RPMI7951 (cell line): Measurements from ENCODE around the gene CIDEC. TPM values are rescaled to one million over a fixed set of nuclear protein-coding genes. Genes with fewer than 3 reads are reported as not detected.

Experiments
- DNase-seq: peaks from one replicate; pipeline ENCODE4 v3.0.0-alpha.2; 2012; ENCODE audit warnings: low read depth
- total RNA-seq: library from RNA; depleted of rRNA; stranded (reverse); fragments of >200 nt; shearing (Covaris generic); gene quantifications from 2 replicates; pipeline ENCODE4 v1.2.3, GENCODE V29; 2014; rRNA removed

Gene CIDEC
- total RNA-seq: not detected in 2 replicates

DNA sequence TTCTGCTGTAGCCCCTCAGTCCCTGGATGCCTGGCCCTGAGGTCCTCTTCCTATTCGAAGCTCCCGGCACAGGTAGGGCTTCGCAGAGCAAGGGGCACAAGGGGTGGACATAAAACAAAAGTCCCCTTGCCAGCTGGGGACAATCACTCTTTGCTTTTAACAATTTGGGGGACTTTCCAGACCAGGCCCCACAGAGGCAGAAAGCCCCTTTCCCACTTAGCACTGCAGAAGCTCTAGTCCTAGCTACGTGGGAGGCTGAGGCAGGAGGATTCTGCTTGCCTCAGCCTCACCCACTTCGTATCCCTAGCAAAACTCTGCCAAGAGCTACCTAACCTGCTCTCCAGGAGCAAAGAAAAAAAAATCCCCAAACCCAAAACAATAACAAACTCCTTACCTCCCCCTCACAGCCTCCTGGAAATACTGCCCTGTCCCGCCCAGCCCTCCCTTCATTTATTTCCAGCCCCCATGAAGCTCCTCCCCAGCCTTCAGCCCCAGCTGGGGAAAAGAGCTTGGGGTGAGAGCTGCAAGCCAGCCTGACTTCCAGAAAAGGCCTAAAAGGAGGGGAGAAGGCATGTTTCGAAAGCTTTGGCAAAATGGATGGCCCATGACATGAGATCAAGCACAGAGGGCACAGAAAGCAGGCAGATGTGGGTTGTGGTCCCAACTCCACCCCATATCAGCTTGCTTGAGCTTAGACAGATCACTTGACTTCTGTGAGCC is at the start of gene CIDEC:
TSS of gene CIDEC (minus strand) at position 424 of the 720 bp plus-strand sequence. CDS start 1,767 bp downstream, outside the sequence.
- no peak for DNase-seq

GRCh38 chr3:9928158-9928557 is 48.1 kb upstream of the CIDEC start:
- DNase-seq: no peak

- DNase-seq: no peak
Measured at GRCh38 chr3:9918261-9919038, 38.4 kb upstream of the CIDEC start.

- DNase-seq: no peak
Measured at GRCh38 chr3:9917820-9918219, 37.8 kb upstream of the CIDEC start.

DNA sequence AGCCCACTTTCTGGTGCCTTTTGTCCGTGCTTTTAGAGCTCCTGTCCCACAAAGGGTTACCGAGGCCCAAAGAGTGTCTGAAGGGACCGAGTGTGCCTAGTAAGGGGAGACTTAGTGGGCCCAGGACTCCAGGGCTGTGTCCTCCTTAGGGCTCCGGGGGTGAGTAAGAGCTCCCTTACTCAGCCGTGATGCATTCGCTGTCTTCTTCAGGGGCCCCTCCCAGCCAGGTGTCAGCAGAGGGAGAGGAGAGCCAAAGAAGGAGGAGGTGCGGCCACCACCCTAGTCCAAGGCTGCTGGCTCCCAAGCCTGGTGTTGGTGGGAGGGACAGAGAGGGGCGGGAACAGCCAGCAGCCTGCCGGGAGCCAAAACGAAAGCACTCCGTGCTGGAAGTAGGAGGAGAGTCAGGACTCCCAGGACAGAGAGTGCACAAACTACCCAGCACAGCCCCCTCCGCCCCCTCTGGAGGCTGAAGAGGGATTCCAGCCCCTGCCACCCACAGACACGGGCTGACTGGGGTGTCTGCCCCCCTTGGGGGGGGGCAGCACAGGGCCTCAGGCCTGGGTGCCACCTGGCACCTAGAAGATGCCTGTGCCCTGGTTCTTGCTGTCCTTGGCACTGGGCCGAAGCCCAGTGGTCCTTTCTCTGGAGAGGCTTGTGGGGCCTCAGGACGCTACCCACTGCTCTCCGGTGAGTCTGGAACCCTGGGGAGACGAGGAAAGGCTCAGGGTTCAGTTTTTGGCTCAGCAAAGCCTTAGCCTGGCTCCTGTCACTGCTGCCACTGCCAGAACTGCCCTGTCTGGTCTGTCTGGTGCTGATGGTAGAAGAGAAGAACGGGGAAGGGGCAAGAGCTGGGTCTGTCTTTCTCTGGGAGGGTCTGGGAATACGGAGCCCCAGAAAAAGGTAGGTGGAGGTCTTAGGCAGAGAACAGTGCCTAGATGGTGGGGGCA is 37.0 kb upstream of the CIDEC start, which contains the start of gene IL17RC:
TSS of gene IL17RC (plus strand) at position 365 of the 947 bp plus-strand sequence. CDS start at position 583, 218 bp downstream.
- DNase-seq: peak; percentile 94

DNA sequence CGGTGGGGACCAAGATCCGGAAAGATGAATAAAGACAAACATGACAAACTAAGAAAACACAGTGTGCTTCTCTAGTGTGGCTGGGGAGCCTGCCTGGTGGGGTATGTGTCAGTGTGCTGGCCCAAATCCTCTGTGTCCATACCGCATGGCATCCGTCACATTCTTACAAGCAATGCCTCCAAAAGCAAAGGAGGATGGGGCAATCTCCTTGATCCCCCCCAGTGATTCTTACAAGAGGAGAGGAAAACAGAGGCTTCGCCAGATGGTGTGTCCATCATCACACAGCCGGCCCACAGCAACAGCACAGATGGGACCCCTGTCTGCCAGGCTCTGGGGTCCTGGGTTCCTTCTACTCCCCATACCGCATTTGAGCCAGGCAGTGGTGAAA is 36.3 kb upstream of the CIDEC start:
- peak; percentile 34 for DNase-seq

DNA sequence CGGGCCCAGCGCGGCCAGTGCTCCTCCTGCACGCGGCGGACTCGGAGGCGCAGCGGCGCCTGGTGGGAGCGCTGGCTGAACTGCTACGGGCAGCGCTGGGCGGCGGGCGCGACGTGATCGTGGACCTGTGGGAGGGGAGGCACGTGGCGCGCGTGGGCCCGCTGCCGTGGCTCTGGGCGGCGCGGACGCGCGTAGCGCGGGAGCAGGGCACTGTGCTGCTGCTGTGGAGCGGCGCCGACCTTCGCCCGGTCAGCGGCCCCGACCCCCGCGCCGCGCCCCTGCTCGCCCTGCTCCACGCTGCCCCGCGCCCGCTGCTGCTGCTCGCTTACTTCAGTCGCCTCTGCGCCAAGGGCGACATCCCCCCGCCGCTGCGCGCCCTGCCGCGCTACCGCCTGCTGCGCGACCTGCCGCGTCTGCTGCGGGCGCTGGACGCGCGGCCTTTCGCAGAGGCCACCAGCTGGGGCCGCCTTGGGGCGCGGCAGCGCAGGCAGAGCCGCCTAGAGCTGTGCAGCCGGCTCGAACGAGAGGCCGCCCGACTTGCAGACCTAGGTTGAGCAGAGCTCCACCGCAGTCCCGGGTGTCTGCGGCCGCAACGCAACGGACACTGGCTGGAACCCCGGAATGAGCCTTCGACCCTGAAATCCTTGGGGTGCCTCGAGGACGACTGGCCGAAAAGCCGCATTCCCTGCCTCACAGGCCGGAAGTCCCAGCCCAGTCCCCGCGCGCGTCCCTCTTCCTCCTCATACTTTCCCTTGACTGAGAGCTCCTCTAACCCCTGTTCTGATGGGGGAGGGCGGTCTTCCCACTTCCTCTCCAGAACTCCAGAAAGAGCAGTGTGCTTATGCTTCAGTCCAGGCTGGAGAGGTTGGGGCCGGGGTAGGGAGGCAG is 35.4 kb upstream of the CIDEC start:
- peak; percentile 68 for DNase-seq

DNA sequence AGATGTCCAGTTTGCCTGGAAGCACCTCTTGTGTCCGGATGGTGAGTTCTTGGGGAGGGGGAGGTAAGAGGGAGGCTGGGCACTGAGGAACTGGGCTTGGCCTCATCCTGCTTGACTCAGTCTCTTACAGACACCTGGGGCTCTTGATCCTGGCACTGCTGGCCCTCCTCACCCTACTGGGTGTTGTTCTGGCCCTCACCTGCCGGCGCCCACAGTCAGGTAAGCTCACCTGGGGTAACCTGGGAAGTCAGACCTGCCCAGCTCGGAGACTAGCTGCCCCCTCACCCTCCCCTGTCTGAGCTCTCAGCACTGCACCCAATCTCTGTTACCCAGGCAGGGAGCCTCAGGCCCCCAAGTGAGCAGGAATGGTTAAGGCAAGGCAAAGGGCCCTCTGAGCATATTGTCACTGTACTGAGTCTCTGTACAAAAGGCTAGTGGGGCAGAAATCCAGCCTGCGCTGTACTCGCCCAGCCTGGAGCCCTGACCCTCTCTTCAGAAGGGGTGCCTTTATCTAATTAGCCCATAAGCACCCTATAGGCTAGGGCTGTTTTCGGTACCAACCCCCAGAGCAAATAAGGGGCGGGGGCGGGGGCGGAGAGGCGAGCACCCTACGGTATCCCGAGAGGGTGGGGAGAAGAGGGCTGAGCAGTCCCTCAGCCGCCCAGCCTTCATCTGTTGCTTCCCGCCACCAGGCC is 34.7 kb upstream of the CIDEC start:
- no peak for DNase-seq

- no peak for DNase-seq
Measured at GRCh38 chr3:9914011-9914410, 34.0 kb upstream of the CIDEC start.

- no peak for DNase-seq
Measured at GRCh38 chr3:9913601-9914000, 33.5 kb upstream of the CIDEC start.

DNA sequence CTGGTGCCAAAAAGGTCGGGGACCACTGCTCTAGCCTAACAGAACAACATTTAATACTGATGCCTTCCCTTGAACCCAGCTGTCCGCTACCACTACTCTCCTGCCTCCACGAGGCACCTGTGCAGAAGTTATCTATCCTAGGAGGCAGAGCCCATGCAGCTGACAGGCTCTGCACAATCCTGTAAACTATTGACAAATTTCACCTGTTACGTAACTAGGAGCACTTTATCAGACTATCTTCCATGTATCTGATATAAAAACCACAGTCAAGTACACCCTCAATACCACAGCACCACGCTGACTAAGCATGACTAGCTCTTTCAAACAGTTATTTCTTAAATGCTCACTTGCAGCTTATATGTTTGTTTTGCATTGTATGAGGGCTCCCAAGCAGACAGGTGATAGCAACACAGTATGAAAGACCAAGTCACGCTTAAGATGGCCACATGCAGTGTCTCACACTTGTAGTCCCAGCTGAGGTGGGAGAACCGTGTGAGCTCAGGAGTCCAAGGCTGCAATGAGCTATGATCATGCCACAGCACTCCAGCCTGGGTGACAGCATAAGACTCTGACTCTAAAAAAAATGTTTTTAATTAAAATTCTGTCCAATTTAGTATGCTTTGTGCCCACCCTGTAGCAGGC is 32.4 kb upstream of the CIDEC start:
- DNase-seq: peak; percentile 54

DNA sequence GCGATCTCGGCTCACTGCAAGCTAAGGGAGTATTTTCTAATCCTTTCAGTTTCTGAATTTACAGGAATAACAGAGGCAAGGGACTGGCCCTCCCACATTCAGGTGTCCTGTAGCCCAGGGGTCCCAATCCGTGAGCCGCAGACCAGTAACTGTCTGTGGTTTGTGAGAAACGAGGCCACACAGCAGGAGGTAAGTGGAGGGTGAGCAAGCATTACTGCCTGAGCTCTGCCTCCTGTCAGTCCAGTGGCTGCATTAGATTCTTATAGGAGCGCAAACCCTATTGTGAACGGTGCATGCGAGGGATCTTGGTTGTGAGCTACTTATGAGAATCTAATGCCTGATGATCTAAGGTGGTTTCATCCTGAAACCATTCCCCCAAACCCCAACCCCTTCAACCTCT is 31.8 kb upstream of the CIDEC start:
- no peak for DNase-seq

GRCh38 chr3:9909221-9910013 is 29.4 kb upstream of the CIDEC start:
- DNase-seq: no peak

- no peak for DNase-seq
Measured at GRCh38 chr3:9908286-9908685, 28.2 kb upstream of the CIDEC start.

- DNase-seq: no peak
Measured at GRCh38 chr3:9906480-9906879, 26.4 kb upstream of the CIDEC start.

DNA sequence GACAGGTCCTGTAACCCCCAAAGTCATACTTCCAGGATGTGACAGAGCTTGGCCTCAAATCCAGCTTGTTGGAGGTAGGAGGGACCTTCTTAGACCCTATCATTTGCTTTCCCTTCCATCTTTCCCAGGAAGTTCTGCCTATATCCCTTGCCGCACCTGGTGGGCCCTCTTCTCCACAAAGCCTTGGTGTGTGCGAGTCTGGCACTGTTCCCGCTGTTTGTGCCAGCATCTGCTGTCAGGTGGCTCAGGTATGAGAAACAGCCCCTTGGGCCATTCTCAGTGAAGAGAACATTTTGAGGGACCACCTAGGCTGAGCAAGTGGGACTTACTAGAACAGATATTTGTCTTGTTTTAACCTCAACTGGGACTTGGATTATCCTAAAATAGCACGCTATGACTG is 23.9 kb upstream of the CIDEC start:
- no peak for DNase-seq

GRCh38 chr3:9903238-9903624 is 23.2 kb upstream of the CIDEC start:
- DNase-seq: peak; percentile 46

DNA sequence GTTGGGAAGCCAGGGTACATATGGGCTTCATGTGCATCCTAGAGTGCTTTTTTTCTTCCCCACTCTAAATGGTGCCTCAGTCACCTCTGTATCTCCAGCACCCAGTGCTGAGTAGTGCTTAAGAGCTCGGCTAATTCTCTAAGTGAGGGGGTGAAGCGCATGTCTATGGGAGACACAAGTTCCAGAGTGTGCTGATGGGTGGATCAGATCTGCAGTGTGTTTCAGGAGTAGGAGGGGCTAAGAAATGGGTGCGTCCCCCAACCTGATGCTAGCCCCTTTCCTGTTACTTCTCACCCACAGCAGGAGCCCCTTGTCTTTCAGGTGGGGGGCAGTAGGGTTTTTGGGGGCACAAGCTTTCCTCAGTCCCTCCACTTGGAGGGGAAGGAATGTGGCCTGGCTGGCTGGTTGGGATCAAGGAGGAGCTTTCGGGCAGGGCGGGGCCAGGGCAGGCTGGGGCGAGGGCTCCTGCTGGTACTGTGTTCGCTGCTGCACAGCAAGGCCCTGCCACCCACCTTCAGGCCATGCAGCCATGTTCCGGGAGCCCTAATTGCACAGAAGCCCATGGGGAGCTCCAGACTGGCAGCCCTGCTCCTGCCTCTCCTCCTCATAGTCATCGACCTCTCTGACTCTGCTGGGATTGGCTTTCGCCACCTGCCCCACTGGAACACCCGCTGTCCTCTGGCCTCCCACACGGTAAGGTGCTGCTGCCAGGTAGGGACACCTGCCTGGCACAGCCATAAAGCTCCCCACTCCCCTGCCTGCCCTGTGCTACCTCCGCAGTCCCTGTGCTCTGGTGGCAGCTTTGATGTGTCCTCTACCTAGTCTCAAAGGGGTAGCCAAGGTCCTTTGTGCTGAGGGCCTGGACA is 22.6 kb upstream of the CIDEC start, which contains the start of gene IL17RE:
TSS of gene IL17RE (plus strand) at position 477 of the 866 bp plus-strand sequence. CDS start at position 562, 85 bp downstream.
- DNase-seq: no peak
